Gastroesophageal sphincter (tissue), 4 donors: Measurements from ENCODE around the gene DAPK1. TPM values are rescaled to one million over a fixed set of nuclear protein-coding genes. Genes with fewer than 3 reads are reported as not detected.
"Not testable (repeated sequence)": the region's sequence is repeated elsewhere in the genome, so short reads cannot be mapped to it uniquely, and the experiment has no call there.

Experiments
- ATAC-seq: fragments of 150-250 bp; one replicate; pipeline ENCODE4 v1.9.1; 2016; ENCODE audit warnings: mild to moderate bottlenecking, moderate library complexity
- H3K27ac ChIP-seq, 4 donors: fragments of 200-600 bp; sonication (generic) in 3 of 4; 1 replicate in 3 of 4; 2 replicates in 1 of 4; pipeline ENCODE4 v1.5.1; 2016 to 2019
- H3K27me3 ChIP-seq: fragments of 200-600 bp; sonication (generic); one replicate; pipeline ENCODE4 v1.5.1; 2019
- H3K36me3 ChIP-seq, 2 donors: fragments of 200-600 bp; sonication (generic); one replicate each; pipeline ENCODE4 v1.5.1; 2019; ENCODE audit warnings: control low read depth in 1 of 2
- H3K4me1 ChIP-seq, 3 donors: fragments of 200-600 bp; sonication (generic); 1 replicate in 2 of 3; 2 replicates in 1 of 3; pipeline ENCODE4 v1.5.1; 2016 to 2019; ENCODE audit warnings: control low read depth in 2 of 3
- H3K4me3 ChIP-seq, 2 donors: fragments of 200-600 bp; sonication (generic); one replicate each; pipeline ENCODE4 v1.5.1; 2019; ENCODE audit warnings: mild to moderate bottlenecking in 1 of 2, moderate library complexity in 1 of 2
- H3K9me3 ChIP-seq, 3 donors: fragments of 200-600 bp; sonication (generic); one replicate each; pipeline ENCODE4 v1.5.1; 2017 to 2019; ENCODE audit warnings: control low read depth in 2 of 3
- CTCF ChIP-seq, 4 experiments: fragments of 200-600 bp in 2 of 4; fragments of 450-650 bp in 2 of 4; sonication (generic) in 1 of 4; IDR thresholded peaks; one replicate each; pipeline ENCODE4 v1.5.1; 2017 to 2019; ENCODE audit warnings: antibody characterized with exemption in 4 of 4, mild to moderate bottlenecking in 2 of 4, moderate library complexity in 2 of 4
- EP300 ChIP-seq: sonication (generic); formaldehyde crosslinking; IDR thresholded peaks from one replicate; pipeline ENCODE4 v1.6.1; 2017; ENCODE audit warnings: antibody characterized with exemption, mild to moderate bottlenecking
- POLR2A ChIP-seq, 2 donors: fragments of 450-650 bp; IDR thresholded peaks; one replicate each; pipeline ENCODE4 v1.6.1; 2017; ENCODE audit warnings: antibody characterized with exemption in 2 of 2, mild to moderate bottlenecking in 2 of 2, moderate library complexity in 1 of 2
- POLR2AphosphoS5 ChIP-seq: sonication (generic); formaldehyde crosslinking; IDR thresholded peaks from one replicate; pipeline ENCODE4 v1.6.1; 2017; ENCODE audit warnings: antibody characterized with exemption
- WGBS, 2 donors: methylation state at CpG; one replicate each; pipeline ENCODE4 v1.1.5; 2018; ENCODE audit warnings: low coverage in 1 of 2; 5-methylcytosine and 5-hydroxymethylcytosine counted together
- total RNA-seq, 4 donors: library from RNA; depleted of rRNA; stranded (reverse); fragments of >200 nt; gene quantifications; one replicate each; pipeline ENCODE4 v1.1.0, GENCODE V29; 2016

The DAPK1 gene
- total RNA-seq, 4 donors from 2014 or later = 52.3 to 119 (median 75.3) TPM

GRCh38 chr9:87499424-87500017 is 1.9 kb downstream of the DAPK1 start:
- 11 to 13% methylated on average over 2 of the region's 2 CpGs for WGBS, 2 donors
- peaks cover 2 to 68% (median 26%) of the 10 kb centered on the region in 3 donors for H3K4me1 ChIP-seq
- peak overlapping the region; percentile 88 to 96 for H3K4me3 ChIP-seq

GRCh38 chr9:87500491-87501270 is 3.0 kb downstream of the DAPK1 start:
- TF ChIP-seq EP300 = no peak
- peak in 3 of 4 experiments; percentile 25 to 48 (median 41) for TF ChIP-seq CTCF (IDR thresholded peaks at IDR 0.05)
- TF ChIP-seq POLR2AphosphoS5 = no peak
- Histone ChIP-seq H3K27me3 (peaks cover 2% of the 10 kb centered on the region), H3K9me3 (no peaks in the 10 kb centered on the region), H3K27ac (peak overlapping the region in 3 of 4 donors; percentile 66 to 94 (median 93)), H3K4me1 (peaks cover 2 to 78% (median 26%) of the 10 kb centered on the region in 3 donors), H3K4me3 (no peak overlapping the region), H3K36me3 (no peaks in the 10 kb centered on the region)
- WGBS, 2 donors = 27 to 35% methylated on average over 6 to 7 of the region's 7 CpGs
- ATAC-seq = no peak

More at GRCh38 chr9:87499424-87500017, 1.9 kb downstream of the DAPK1 start:
- Histone ChIP-seq H3K9me3 (no peaks in the 10 kb centered on the region), H3K27ac (peak overlapping the region; percentile 74 to 94 (median 92)), H3K27me3 (peaks cover 2% of the 10 kb centered on the region), H3K36me3 (no peaks in the 10 kb centered on the region)
- ATAC-seq = no peak
- no peak for TF ChIP-seq CTCF (IDR thresholded peaks at IDR 0.05)
- TF ChIP-seq POLR2A (IDR thresholded peaks at IDR 0.05) = no peak
- no peak for TF ChIP-seq EP300
- no peak for TF ChIP-seq POLR2AphosphoS5

- Histone ChIP-seq H3K4me1 (peaks cover 2 to 84% (median 26%) of the 10 kb centered on the region in 3 donors), H3K27ac (peak overlapping the region in 3 of 4 donors; percentile 66 to 94 (median 93))
- H3K4me3 ChIP-seq, H3K27me3 ChIP-seq, H3K9me3 ChIP-seq, ATAC-seq, H3K36me3 ChIP-seq: not testable (repeated sequence)
- WGBS, 2 donors = 76 to 83% methylated on average over 4 to 11 of the region's 11 CpGs
Measured at GRCh38 chr9:87501271-87501656, 3.6 kb downstream of the DAPK1 start.

- Histone ChIP-seq H3K9me3 (no peaks in the 10 kb centered on the region), H3K36me3 (peaks cover 0 to 3% of the 10 kb centered on the region in 2 donors), H3K27me3 (peaks cover 2% of the 10 kb centered on the region), H3K4me3 (no peak overlapping the region), H3K27ac (peak overlapping the region in 3 of 4 donors; percentile 59 to 94 (median 93)), H3K4me1 (peaks cover 2 to 84% (median 26%) of the 10 kb centered on the region in 3 donors)
- TF ChIP-seq CTCF (IDR thresholded peaks at IDR 0.05) (no peak), POLR2A (IDR thresholded peaks at IDR 0.05) (no peak), POLR2AphosphoS5 (no peak), EP300 (no peak)
- no peak for ATAC-seq
- WGBS, 2 donors = 33 to 57% methylated on average over 1 of the region's 1 CpG
Measured at GRCh38 chr9:87501806-87502205, 4.1 kb downstream of the DAPK1 start.

- peaks cover 0 to 3% of the 10 kb centered on the region in 2 donors for H3K36me3 ChIP-seq
- H3K4me1 ChIP-seq = peaks cover 2 to 82% (median 26%) of the 10 kb centered on the region in 3 donors
- peak; percentile 23 for ATAC-seq
- TF ChIP-seq EP300 (no peak), POLR2AphosphoS5 (peak; percentile 13), POLR2A (IDR thresholded peaks at IDR 0.05) (no peak), CTCF (IDR thresholded peaks at IDR 0.05) (no peak)
- WGBS, 2 donors = 36 to 59% methylated on average over 1 to 6 of the region's 7 CpGs
- H3K27me3 ChIP-seq = peaks cover 2% of the 10 kb centered on the region
- H3K4me3 ChIP-seq = no peak overlapping the region
- H3K9me3 ChIP-seq = no peaks in the 10 kb centered on the region
- peak overlapping the region in 3 of 4 donors; percentile 59 to 94 (median 93) for H3K27ac ChIP-seq
Measured at GRCh38 chr9:87502391-87503221, 4.9 kb downstream of the DAPK1 start.
